GM18951 (cell line): Measurements from ENCODE around the gene EML4.

Experiments used
- POLR2A ChIP-seq: IDR thresholded peaks from 4 replicates; pipeline ENCODE4 v1.6.1; 2011; ENCODE audit warnings: mild to moderate bottlenecking; ENCODE audit not compliant: insufficient read length, insufficient read depth; ENCODE audit errors: extremely low read depth
- in situ Hi-C: fragments of 300-500 bp; cut with MboI; formaldehyde crosslinking; loops from one replicate; pipeline ENCODE4 v1.12.0; 2022; ENCODE audit warnings: low sequenced_read_pairs, mixed read lengths, inconsistent platforms; ENCODE audit not compliant: unreplicated experiment

EML4 gene

DNA sequence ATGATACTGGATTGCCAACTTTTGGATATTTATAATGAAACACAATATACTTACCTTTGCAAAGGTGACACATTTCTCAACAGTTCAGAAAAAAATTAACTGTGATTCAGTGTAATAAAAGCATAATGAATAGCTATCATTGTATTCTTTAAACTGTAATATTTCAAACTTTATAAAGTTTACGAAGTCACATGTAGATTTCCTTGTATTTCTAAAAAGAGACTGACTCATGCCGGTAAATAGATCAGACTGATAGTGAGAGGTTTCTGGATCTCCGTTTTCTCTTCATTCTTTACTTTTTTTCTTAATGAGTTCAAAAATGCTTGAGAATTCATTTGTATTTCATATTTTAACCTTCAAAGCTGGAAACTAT lies 70.1 kb downstream of the EML4 start:
- TF ChIP-seq POLR2A = no peak
- in situ Hi-C loops = no loop called here

DNA sequence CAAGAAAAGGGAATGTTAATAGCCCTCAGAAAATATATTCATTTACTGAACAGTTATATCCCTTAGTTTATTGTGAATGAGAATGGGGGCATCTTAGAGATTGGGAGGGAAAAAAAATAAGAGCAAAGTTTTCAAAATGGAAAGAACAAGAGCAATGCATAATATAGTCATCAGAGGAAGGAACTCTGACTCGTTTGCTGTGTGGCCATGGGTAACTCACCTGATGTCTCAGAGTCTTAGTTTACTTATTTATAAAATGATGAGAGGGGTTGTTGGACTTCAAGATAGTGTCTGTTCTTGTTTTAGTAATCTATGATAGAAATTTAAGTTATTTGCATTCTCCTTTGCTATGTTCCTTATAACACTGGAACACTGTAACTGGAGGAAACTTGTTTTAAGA lies 70.7 kb downstream of the EML4 start:
- in situ Hi-C loops = loop anchor here (10.0 kb wide), 1 partner anchor 145 kb away; no protein-coding TSS in a partner anchor
- no peak for TF ChIP-seq POLR2A

GRCh38 chr2:42241517-42241916 lies 72.4 kb downstream of the EML4 start:
- in situ Hi-C loops = loop anchor here (10.0 kb wide), 1 partner anchor 147 kb away; no protein-coding TSS in a partner anchor
- TF ChIP-seq POLR2A = no peak

DNA sequence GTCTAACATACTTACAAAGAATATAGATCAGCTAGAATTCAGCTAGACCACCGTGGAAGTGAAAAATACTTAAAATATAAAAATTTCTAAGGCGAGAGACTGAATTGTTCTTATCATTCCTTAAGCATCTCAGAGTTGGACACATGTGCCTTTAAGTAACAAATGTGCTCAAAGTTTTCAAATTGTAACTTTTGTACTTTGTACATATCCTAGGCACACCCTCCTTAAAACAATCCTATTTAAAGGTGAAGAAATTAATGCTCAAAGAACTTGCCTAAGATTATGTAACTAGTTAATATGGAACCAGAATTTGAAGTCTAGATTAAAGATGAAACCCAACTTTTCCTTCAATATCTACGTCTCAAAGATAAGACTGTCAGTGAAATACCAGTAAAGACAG lies 74.1 kb downstream of the EML4 start:
- in situ Hi-C loops = loop anchor here (10.0 kb wide), 1 partner anchor 148 kb away; no protein-coding TSS in a partner anchor
- TF ChIP-seq POLR2A = no peak

DNA sequence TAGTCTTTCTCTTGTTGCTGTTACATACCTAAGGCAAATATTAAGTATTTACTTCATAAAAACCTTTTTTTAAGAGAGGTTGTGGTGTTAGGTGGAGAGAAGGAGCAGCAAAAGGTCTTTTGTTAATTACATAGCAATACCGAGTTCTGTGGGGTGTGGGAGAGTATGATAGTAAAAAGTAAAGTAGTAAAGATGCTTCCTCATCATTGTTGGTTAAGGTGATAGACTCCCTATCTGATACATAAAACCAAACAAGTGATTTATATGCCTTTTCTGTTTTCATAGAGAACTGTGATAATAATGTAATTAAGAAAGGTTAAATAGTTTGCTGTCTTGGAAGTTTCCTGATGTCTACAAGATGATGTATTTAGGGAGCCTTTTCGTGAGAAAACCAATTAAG lies 75.4 kb downstream of the EML4 start:
- in situ Hi-C loops = loop anchor here (10.0 kb wide), 1 partner anchor 150 kb away; no protein-coding TSS in a partner anchor
- no peak for TF ChIP-seq POLR2A

GRCh38 chr2:42245396-42245795 lies 76.2 kb downstream of the EML4 start:
- no peak for TF ChIP-seq POLR2A
- in situ Hi-C loops = loop anchor here (10.0 kb wide), 1 partner anchor 151 kb away; no protein-coding TSS in a partner anchor

DNA sequence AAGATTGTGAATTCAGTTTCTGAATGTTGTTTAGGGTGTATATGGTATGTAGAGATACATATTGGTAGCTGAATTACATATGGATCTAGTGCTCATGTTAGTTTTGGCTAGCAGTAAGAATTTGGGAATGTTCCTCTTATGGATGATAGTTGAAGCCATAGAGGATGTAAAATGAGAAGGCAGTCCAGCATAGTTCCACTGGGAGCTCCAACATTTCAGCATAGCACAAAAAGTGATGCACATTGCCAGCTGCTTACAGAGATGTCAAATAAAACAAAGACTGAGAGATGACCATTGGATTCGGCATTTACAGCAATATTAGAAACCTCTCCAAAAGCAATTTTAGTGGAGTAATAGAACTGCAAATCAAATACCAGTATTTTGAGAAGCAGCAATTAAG lies 77.4 kb downstream of the EML4 start:
- in situ Hi-C loops = loop anchor here (10.0 kb wide), 1 partner anchor 152 kb away; no protein-coding TSS in a partner anchor
- no peak for TF ChIP-seq POLR2A

DNA sequence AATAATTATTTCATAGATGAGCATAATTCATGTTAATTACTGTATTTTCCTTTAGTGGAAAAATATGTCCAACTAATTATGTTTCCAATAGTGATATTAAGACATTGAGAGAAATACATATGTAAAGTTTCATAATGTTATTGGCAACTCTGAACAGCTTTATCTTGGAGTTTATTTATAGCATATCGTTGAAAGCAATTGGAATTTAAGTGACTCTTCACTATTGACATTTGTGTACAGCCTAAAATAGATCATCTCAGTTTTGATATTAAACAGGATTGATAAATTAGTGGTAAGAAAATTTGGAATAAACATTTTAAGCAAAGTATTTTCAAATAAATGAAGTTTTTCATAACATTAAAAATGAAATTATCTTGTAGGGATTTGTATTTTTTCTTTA lies 79.7 kb downstream of the EML4 start:
- in situ Hi-C loops = loop anchor here (10.0 kb wide), 1 partner anchor 154 kb away; no protein-coding TSS in a partner anchor
- TF ChIP-seq POLR2A = no peak

- no peak for TF ChIP-seq POLR2A
- in situ Hi-C loops = loop anchor here (10.0 kb wide), 1 partner anchor 154 kb away; no protein-coding TSS in a partner anchor
These were observed 80.1 kb downstream of the EML4 start for GRCh38 chr2:42249284-42249683.

DNA sequence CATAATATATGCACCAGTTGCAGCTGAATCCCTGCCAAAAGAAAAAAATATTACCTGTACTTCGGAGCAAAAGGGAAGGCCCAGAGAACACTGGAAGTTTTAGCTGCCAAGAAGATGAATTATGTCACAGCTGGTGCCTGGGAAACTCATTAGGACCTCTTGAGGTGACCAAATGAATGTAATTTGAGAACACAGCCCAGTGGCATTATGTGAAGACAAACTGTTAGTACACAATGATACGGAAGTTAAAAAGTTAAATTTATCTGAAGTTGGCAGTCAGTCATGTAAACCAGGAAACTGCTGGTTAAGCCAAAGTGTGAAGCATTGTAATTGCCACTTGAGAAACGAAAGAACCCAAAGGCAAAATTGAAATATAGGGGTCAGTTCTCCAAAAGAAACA lies 80.7 kb downstream of the EML4 start:
- in situ Hi-C loops = loop anchor here (10.0 kb wide), 1 partner anchor 155 kb away; no protein-coding TSS in a partner anchor
- no peak for TF ChIP-seq POLR2A

- in situ Hi-C loops = no loop called here
- no peak for TF ChIP-seq POLR2A
These were observed 81.8 kb downstream of the EML4 start for GRCh38 chr2:42250925-42251324.

DNA sequence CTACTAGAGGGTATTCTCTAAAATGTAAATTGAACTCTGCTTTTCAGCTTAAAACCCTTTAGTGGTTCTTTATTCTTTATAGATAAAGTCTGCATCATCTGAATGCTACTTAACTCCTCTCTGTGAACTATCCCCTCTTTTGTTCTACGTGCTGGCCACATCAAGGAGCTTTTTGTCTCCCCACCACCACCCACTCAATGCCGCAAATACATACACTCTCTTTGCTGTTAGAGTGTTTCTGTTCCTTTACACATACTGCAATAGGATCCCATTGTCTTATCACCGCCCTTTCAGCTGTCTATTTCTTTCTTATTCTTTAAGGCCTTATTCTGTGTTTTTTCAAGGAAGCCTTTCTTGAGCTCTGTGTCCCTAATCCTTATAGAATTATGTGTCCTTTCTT lies 83.3 kb downstream of the EML4 start:
- in situ Hi-C loops = no loop called here
- no peak for TF ChIP-seq POLR2A

- in situ Hi-C loops = no loop called here
These were observed 85.2 kb downstream of the EML4 start for GRCh38 chr2:42254186-42254895.

GRCh38 chr2:42256505-42256904 lies 87.4 kb downstream of the EML4 start:
- in situ Hi-C loops = no loop called here
- no peak for TF ChIP-seq POLR2A

More at GRCh38 chr2:42254186-42254895, 85.2 kb downstream of the EML4 start:
- TF ChIP-seq POLR2A = no peak
